Hindlimb muscle (tissue), 1 donor: ENCODE measurements around the gene POLR3F. TPM values are rescaled to one million over a fixed set of nuclear protein-coding genes. Genes with fewer than 3 reads are reported as not detected.
A peak's percentile ranks its signal among the peaks of the same experiment; 100 is the strongest.
"Not testable (repeated sequence)": the region's sequence is repeated elsewhere in the genome, so short reads cannot be mapped to it uniquely, and the experiment has no call there.

Experiments
- DNase-seq: peaks from one replicate; pipeline ENCODE4 v3.0.0-alpha.2; 2013
- polyA plus RNA-seq: library from polyadenylated mRNA; unstranded; fragments of 120-200 nt; gene quantifications from one replicate; pipeline ENCODE4 v1.2.1, GENCODE V29; 2013; ENCODE audit not compliant: insufficient read length

Gene POLR3F
- polyA plus RNA-seq, 1 donor: 11.1 TPM

DNA sequence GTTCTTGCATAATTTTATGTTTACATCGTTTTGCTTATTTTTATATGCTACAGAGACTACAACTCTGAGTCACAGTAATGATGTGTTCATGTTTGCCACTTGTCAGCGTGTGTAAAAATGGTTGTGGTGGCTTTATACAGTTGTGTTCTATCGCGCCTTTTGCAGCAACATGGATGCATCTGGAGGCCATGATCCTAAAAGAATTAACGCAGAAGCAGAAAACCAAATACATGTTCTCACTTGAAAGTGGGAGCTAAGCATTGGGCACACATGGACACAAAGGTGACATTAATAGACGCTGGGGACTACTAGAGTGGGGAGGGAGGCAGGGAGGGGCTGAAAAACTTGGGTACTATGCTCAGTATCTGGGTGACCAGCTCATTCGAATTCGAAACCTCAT lies 39.6 kb downstream of the POLR3F start:
- no peak for DNase-seq

GRCh38 chr20:18507218-18508191 lies 40.3 kb downstream of the POLR3F start, which contains the start of gene SEC23B:
TSS of gene SEC23B (plus strand) at chr20:18507940. CDS start at chr20:18510836, 2,896 bp downstream.
- peak; percentile 96 for DNase-seq

DNA sequence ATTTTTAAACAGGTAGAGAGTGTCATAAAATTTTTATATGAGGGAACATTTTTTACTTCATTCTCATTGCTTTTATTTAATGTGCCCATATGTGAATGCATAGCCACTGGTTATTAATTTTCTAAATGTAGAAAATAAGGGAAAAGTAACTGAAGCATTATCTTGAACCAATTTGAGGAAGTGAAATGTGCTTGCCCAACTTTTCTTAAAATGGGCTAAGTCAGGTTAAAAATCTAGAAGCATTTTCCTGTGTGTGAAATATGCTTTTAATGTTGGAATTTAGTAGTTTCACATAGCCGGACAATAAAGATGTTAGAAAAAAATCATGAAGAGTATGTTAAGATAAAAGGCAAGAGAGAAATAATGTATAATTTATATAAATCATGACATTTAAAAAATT lies 44.4 kb downstream of the POLR3F start:
- no peak for DNase-seq

- DNase-seq: no peak
Observed at GRCh38 chr20:18513208-18513607, 46.0 kb downstream of the POLR3F start.

DNA sequence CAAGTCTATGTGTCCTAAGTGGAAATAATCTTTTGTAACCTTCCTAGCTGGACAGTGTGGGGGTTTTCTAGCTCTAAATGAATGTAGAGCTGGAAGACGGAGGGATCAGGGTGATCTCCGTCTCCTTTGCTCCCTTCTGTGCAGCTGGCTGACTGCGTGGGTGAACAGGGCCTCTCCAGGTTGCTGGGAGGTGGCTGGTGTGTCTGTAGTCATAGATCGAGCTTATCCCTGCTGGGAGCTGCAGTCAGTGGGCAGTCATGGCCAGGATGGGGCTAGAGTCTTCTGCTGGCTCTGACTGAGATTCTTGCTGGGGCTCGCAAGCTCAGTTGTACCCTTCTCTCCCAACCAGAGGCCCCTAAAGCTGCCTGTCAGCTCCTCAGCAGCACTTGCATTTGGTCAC lies 46.9 kb downstream of the POLR3F start:
- DNase-seq: no peak

DNA sequence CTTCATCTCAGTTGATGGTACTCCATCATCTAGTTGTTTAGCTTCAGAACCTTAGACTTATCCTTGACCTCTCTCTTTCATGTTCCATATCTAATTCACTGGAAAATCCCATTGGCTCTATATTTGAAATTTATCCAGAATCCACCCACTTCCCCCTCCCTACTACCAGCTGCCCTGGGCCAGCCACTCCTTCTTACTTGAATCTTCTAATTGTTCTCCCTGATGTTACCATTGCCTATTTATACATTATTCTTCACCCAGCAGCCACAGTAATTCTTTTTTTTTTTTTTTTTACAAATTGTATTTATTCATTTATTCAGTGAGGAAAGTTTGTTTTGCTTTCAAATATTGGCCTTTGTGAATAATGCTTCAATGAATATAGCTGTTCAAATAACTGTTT lies 48.8 kb downstream of the POLR3F start:
- no peak for DNase-seq

GRCh38 chr20:18522066-18522465 lies 54.9 kb downstream of the POLR3F start:
- DNase-seq: not testable (repeated sequence)

- DNase-seq: no peak
Observed at GRCh38 chr20:18523066-18523465, 55.9 kb downstream of the POLR3F start.

DNA sequence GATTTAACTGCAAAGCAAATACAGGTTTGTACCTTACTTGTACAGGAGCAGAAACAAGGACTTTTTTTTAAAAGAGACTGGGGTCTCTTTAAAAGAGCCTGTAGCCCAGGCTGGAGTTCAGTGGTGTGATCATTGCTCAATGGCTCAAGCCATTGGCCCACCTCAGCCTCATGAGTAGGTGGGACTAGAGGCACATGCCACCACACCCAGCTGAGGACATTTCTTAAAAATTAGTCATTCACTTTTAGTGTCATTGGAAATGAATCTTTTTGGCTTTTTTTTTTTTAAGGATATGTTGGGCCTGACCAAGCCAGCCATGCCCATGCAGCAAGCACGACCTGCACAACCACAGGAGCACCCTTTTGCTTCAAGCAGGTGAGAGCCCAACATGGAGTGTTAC lies 57.5 kb downstream of the POLR3F start:
- DNase-seq: no peak

GRCh38 chr20:18526761-18527160 lies 59.6 kb downstream of the POLR3F start:
- not testable (repeated sequence) for DNase-seq

GRCh38 chr20:18527339-18527738 lies 60.1 kb downstream of the POLR3F start:
- no peak for DNase-seq

GRCh38 chr20:18527836-18528235 lies 60.6 kb downstream of the POLR3F start:
- no peak for DNase-seq

GRCh38 chr20:18529041-18529440 lies 61.9 kb downstream of the POLR3F start:
- DNase-seq: no peak

GRCh38 chr20:18532626-18533025 lies 65.4 kb downstream of the POLR3F start:
- DNase-seq: no peak

DNA sequence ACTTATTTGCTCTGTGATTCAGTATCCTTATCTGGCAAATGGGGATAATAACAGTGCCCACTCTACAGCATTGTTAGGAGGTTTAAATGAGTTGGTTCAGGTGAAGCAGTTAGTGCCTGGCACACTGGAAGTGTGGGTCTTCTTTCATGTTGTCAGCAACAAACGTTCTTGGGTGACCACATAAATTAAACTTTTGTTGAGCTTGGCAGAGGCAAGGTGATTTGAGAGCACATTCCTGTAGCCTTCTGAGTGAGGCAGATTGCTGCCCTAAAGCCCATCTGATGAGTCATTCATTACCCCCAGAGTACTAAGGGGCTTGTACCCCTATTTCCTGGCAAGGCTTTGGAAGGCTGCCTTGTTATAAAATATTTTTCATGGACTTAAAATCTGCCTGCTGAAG lies 66.3 kb downstream of the POLR3F start:
- DNase-seq: no peak

DNA sequence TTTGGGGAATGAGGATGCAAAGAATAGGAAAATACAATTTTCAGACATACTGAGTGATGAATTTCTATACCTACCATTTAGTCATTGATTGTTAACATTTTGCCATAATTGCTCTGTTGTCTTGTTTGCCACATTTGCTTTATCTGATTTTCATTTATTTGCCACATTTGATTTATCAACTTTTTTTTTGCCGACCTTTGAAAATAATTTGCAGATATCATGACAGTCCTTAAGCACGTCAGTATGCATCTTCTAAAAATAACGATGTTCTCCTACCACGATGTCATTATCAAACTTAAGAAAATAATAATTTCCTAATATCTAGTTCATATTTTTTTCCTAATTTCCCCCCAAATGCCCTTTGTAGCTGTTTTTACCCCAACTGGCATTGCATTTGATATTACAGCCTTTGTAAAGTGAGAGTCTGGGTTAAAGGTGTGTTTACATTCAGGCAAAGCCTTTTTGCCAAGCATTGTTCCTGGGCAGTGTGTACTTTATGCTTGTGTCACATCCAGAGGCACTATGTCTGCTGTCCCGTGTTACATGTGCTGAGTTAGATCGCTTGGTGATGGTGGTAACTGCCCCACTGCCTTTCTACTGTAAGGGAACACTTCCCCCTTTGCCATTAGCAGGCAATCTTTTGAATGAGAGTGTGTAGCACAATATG lies 66.9 kb downstream of the POLR3F start:
- no peak for DNase-seq

Other genes starting within 250 kb of the POLR3F start
- gene ZNF133, start 178.9 kb upstream of the POLR3F start, polyA plus RNA-seq: 15.8 TPM
- 2.1 TPM for gene DZANK1, start 360 bp upstream of the POLR3F start, polyA plus RNA-seq
- gene RBBP9, start 29.8 kb downstream of the POLR3F start, polyA plus RNA-seq: 9.0 TPM
- gene SEC23B, start 40.5 kb downstream of the POLR3F start, polyA plus RNA-seq: 18.2 TPM
- 76.0 TPM for gene SMIM26, start 100.0 kb downstream of the POLR3F start, polyA plus RNA-seq
- 14.0 TPM for gene DTD1, start 120.7 kb downstream of the POLR3F start, polyA plus RNA-seq